Rectal smooth muscle tissue (tissue), 1 donor: Measurements from ENCODE around the gene THAP5.
A peak's percentile ranks its signal among the peaks of the same experiment; 100 is the strongest.

ENCODE experiments used
- H3K27ac ChIP-seq: one replicate; pipeline ENCODE4 v1.7.0; 2013; ENCODE audit warnings: low read depth, low read length, inconsistent platforms
- H3K27me3 ChIP-seq: one replicate; pipeline ENCODE4 v1.7.0; 2013; ENCODE audit warnings: low read length; ENCODE audit not compliant: control insufficient read depth, insufficient read depth
- H3K36me3 ChIP-seq: one replicate; pipeline ENCODE4 v1.7.0; 2013; ENCODE audit warnings: low read length; ENCODE audit not compliant: control insufficient read depth, insufficient read depth
- H3K4me1 ChIP-seq: one replicate; pipeline ENCODE4 v1.7.0; 2013; ENCODE audit warnings: low read length; ENCODE audit not compliant: control insufficient read depth, insufficient read depth
- H3K4me3 ChIP-seq: one replicate; pipeline ENCODE4 v1.7.0; 2013; ENCODE audit warnings: low read length
- H3K9ac ChIP-seq: one replicate; pipeline ENCODE4 v1.7.0; 2013; ENCODE audit warnings: low read length

Gene THAP5, protein sequence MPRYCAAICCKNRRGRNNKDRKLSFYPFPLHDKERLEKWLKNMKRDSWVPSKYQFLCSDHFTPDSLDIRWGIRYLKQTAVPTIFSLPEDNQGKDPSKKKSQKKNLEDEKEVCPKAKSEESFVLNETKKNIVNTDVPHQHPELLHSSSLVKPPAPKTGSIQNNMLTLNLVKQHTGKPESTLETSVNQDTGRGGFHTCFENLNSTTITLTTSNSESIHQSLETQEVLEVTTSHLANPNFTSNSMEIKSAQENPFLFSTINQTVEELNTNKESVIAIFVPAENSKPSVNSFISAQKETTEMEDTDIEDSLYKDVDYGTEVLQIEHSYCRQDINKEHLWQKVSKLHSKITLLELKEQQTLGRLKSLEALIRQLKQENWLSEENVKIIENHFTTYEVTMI

DNA sequence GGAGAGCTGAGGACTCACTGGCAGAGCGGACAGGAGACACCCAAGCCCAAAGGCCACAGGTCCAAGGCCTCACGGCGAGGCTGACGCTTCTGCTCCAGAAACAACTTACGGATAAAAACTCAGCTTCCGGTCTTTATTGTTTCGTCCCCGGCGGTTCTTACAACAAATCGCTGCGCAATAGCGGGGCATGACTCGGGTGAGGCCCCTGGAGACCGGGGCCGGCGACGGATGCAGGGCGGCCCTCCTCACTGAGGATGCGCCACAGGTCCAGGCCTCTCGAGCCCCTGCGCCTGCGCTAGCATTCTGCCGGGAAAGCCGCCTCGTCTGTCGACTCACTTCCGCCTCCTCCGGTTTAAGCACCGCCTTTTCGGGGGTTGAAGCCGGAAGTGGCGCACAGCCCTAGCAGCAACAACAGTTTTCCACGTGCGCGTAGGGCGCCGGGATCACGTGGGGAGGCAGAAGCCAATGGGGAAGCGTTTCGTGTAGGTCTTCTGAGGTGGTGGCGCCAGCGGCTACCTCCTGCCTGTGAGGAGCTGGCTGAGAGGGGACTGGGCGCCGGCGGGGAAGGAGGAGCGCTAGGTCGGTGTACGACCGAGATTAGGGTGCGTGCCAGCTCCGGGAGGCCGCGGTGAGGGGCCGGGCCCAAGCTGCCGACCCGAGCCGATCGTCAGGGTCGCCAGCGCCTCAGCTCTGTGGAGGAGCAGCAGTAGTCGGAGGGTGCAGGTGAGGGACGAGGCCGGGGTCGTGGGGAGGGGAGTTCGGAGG lies at the start of gene THAP5, which contains the start of gene DNAJB9:
TSS of gene THAP5 (minus strand) at position 326 of the 765 bp plus-strand sequence. CDS start at position 189, 137 bp downstream.
TSS of gene DNAJB9 (plus strand) at position 494 of the 765 bp plus-strand sequence. CDS start 1,853 bp downstream, outside the sequence.
- Histone ChIP-seq H3K36me3 (no peaks in the 10 kb centered on the region), H3K4me3 (peak within 1 kb of the TSS; percentile 92), H3K27ac (peak within 1 kb of the TSS; percentile 98), H3K4me1 (peaks cover 3% of the 10 kb centered on the region), H3K27me3 (no peaks in the 10 kb centered on the region), H3K9ac (peak within 1 kb of the TSS; percentile 96)

DNA sequence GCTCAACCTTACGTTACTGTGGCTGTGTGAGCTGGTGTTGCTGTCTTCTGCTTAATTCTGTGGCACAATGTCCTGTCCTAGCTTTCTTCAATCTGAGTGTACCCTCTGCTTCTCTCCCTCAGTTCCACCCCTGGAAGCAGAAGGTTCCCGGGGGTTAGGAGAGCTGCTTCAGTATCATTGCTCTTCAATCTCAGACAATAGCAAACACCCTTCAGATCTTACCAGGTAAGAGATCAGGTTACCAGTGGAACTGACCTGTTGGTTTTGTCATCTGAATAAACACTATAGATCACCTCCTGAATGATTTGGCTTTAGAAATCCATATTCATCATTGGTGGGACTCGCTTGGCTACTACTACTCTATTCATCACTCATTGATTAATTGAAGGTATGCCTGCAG lies 48.5 kb upstream of the THAP5 start:
- no peaks in the 10 kb centered on the region for H3K36me3 ChIP-seq
- no peak overlapping the region for H3K9ac ChIP-seq
- no peaks in the 10 kb centered on the region for H3K4me1 ChIP-seq
- no peaks in the 10 kb centered on the region for H3K27me3 ChIP-seq
- no peak overlapping the region for H3K27ac ChIP-seq
- H3K4me3 ChIP-seq, result no peak overlapping the region

DNA sequence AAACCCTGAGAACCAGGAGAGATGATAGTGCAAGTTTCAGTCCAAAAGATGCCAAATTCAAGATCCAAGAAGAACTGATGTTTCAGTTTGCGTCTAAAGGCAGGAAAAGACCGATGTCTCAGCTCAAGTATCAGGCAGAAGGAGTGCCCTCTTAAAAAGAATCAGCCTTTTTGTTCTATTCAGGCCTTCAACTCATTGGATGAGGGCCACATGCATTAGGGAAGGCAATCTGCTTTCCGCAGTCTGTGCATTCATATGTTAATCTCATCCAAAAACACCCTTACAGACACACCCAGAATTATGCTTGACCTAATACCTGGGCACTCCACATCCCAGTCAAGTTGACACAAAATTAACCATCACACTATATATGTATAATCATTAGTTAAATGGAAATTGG lies 45.4 kb upstream of the THAP5 start:
- Histone ChIP-seq H3K27me3 (no peaks in the 10 kb centered on the region), H3K4me3 (no peak overlapping the region), H3K36me3 (no peaks in the 10 kb centered on the region), H3K27ac (no peak overlapping the region), H3K9ac (no peak overlapping the region), H3K4me1 (no peaks in the 10 kb centered on the region)

DNA sequence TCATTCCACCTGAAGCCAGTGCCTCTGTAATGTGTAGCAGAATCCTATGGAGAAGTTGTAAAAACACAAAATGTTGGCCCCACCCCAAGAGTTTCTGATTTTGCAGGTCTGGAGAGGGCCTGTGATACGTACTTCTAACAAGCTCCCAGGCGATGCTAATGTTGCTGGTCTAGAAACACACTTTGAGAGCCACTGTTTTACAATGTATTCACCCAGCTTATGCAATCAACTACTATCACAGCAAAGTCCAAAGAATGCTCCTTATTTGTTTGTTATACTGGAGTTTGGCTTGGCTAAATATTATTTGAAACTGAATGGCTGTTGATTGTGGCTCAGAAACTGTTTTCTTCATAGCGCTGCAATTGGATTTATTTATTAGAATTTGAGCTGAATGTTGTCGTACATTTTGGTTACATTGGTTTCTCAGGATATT lies 44.5 kb upstream of the THAP5 start:
- Histone ChIP-seq H3K36me3 (no peaks in the 10 kb centered on the region), H3K9ac (no peak overlapping the region), H3K27me3 (no peaks in the 10 kb centered on the region), H3K27ac (no peak overlapping the region), H3K4me3 (no peak overlapping the region), H3K4me1 (no peaks in the 10 kb centered on the region)

DNA sequence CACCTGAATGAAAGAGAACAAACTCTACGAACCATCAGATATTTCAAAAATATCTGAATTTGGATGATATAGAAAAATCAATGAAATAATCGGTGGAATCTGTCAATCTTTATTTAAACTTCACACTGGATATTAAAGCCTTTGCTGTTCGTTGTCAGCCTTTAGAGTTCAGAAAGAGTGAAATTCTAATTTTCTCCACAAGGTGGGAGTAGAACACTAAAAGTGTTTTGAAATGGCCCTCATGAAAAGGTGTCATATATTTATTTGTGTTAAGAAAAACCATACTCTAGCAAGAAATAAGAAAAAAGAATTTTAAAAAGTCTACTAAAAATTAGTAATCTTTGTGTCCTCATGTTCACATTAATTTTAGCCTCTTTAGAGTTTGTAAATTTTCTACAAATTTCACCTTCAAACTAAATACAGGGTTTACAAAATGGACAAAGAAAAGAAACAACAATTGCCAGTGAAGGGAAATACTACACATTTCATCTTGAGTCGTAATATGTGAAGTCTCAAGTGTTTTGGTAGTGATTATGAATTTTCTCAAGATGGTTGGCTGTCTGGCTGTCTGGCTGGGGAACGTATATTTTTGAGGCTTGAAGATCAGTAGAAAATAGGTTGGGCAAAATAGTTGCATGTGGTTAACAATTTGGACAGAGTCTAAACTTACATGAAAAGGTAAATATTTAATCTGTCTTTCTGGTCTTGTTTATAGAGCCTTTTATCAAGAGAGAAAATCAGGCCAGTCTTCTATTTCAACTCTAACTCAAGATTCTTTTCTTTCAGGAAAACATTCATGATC lies 43.8 kb upstream of the THAP5 start:
- Histone ChIP-seq H3K4me1 (no peaks in the 10 kb centered on the region), H3K36me3 (no peaks in the 10 kb centered on the region), H3K4me3 (no peak overlapping the region), H3K9ac (no peak overlapping the region), H3K27me3 (no peaks in the 10 kb centered on the region), H3K27ac (no peak overlapping the region)

DNA sequence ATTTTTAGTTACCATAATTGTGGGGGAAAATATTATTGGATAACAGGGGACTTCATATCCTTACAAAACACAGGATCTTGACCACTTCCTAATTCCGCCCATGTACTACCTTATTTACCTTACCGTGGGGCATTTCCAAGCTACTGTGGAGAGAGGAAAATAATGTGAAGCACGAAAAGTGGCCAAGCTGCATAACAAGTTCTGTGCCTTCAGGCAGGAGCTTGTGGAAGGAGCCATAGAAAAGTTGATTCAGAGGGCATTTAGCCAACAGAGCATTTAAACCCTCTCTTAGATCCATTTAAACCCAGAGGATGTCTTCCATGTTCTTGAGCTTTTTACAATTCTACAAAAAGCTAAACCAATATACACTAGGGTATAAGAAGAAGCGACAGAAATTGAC lies 41.8 kb upstream of the THAP5 start:
- H3K36me3 ChIP-seq, result no peaks in the 10 kb centered on the region

DNA sequence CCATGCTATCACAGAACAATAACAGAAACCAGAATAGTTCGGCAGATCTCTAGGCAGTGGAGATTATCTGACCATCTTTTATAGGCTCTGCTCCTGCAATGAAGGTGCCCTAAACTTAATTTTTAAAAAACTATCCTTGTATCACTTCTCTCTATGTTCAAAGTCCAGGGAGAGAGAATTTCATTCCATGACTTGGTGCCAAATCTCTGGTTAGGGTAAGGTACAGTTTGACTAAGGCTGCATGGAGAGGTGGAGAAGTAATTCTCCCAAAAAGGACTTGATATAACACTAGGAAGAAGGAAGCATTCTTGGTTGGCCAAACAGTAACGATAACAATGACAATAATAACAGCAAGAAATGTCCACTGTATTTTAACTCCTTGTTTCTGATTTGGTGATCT lies 40.1 kb upstream of the THAP5 start:
- Histone ChIP-seq H3K4me1 (no peaks in the 10 kb centered on the region), H3K36me3 (no peaks in the 10 kb centered on the region), H3K27ac (no peak overlapping the region), H3K9ac (no peak overlapping the region), H3K27me3 (no peaks in the 10 kb centered on the region), H3K4me3 (no peak overlapping the region)

More for the DNA sequence above, 41.8 kb upstream of the THAP5 start:
- no peaks in the 10 kb centered on the region for H3K27me3 ChIP-seq
- H3K4me1 ChIP-seq, result no peaks in the 10 kb centered on the region
- no peak overlapping the region for H3K4me3 ChIP-seq
- no peak overlapping the region for H3K27ac ChIP-seq
- H3K9ac ChIP-seq, result no peak overlapping the region

DNA sequence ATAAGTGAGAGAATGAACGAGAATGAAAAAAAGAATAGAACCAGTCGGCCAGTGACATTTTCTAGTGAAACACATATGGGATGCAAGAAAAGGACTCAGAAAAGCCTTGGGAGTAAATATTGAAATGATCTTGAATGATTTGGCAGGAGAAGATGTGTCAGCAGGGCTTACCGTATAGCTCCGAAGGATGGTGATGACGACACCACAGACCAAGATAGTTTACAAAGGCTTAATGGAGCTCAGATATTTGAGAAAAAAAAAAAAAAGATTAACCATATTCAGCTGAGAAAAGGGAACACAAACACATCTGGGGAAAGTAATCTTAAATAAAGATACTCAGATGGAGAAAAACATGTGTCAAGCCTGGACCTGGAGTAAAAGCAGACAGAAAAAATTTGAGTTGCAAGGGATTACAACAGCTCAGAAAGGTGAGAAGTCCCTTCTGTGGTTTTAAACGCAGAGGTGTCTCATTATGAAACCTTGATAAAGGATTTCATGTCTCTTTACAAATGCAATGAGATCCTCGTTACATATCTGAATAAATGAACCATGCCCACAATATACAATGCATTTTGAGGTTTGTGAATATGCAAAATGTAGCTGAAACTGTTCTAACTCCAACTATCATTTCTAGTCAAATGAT lies 36.2 kb upstream of the THAP5 start:
- H3K9ac ChIP-seq, result no peak overlapping the region
- no peaks in the 10 kb centered on the region for H3K27me3 ChIP-seq
- no peaks in the 10 kb centered on the region for H3K36me3 ChIP-seq
- no peak overlapping the region for H3K27ac ChIP-seq
- no peaks in the 10 kb centered on the region for H3K4me1 ChIP-seq
- no peak overlapping the region for H3K4me3 ChIP-seq

DNA sequence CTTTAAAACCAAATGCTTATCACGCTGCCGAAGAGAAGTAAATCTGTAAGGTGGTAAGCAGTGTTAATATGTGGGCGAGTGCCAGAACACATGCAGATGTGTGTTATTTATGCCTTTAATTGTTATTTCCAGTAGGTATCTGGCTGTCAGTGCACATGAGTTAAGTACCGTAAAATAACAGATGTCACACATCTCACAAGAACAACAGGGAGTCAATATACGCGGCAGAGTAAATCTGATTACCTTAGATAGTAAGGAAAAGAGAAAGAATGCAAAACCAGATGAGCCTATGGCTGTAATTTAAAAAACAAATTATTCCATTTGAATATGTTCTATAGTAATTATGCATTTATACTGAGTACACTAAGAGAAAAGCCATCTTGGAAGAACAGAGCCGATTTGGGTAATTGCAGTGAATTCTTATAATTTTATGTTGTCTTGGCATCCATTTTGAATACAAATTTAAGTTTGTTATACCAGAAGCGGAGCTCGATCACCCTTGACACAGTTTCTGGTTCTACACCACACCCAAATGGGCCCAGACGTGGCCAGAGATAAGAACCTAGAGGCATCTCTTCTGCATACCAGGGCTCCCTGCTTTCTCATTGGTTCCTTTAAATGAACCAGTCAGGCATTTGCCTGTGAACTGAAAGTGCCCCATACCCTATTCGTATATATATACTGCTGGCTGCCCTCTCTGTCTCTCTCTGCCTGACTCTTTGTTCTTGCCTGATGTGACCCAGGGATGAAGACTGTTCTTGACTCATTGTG lies 35.0 kb upstream of the THAP5 start:
- Histone ChIP-seq H3K27me3 (no peaks in the 10 kb centered on the region), H3K36me3 (no peaks in the 10 kb centered on the region), H3K4me3 (no peak overlapping the region), H3K4me1 (no peaks in the 10 kb centered on the region), H3K9ac (no peak overlapping the region), H3K27ac (no peak overlapping the region)

DNA sequence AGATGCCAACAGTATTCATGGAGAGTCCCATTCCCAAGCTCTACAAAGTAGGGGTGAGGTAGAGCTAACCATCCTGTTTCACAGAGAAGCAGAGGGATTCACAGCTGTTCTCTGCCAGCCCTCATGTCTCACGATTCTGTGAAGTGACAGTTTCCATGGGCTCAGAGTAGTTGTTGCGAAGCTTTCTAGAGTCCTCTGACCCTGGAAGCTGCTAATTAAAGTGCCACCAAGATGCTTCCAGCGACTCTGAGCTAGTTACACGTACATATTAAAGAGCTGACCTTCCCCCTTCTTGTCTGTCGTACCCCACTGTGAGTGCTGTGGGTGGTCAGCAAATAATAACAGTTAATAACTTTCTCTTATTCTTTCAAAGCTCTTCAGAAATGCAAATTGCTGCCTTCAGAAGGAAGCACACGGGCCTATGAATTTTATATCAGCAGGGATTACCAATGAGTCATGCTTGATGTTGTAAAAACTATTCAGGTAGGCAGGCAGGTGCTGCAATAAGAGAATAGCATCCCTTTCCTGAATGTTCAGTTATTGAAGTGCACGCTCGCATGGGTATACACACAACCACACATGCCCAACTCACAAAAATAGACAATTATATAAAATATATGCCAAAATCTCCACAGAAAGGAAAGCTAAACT lies 34.3 kb upstream of the THAP5 start:
- Histone ChIP-seq H3K4me3 (no peak overlapping the region), H3K9ac (no peak overlapping the region), H3K27me3 (no peaks in the 10 kb centered on the region), H3K27ac (no peak overlapping the region), H3K4me1 (no peaks in the 10 kb centered on the region), H3K36me3 (no peaks in the 10 kb centered on the region)

DNA sequence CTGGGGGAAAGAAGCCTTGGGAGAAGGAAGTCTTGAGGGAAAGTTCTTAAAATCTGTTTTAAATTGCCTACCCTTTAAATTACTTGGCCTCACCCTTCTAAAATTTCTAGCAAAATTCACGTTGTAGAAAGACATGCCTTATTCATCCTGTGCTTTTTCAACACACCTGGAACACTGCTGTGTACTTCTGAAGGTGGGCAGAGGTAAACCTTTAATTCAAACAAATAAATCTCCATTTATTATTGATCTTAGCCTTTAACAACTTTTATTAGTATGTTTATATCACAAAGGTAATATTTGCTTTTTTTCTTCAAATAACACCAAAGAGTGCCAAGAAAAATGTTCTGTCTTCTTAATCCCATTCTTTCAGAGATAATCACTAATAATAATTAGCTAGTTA lies 30.9 kb upstream of the THAP5 start:
- Histone ChIP-seq H3K9ac (no peak overlapping the region), H3K27ac (no peak overlapping the region), H3K36me3 (no peaks in the 10 kb centered on the region), H3K4me1 (no peaks in the 10 kb centered on the region), H3K27me3 (no peaks in the 10 kb centered on the region), H3K4me3 (no peak overlapping the region)
